GM12872 (cell line): Measurements from ENCODE around the gene LARGE1.

ENCODE experiments used
- TF ChIP-seq, protein P1 (sequence below): IDR thresholded peaks from 3 replicates; pipeline ENCODE4 v1.5.1; 2011; ENCODE audit warnings: low read depth, mild to moderate bottlenecking, low read length, moderate library complexity; ENCODE audit not compliant: insufficient read depth

The LARGE1 gene

GRCh38 chr22:33920197-33920540, at the start of gene LARGE1:
Gene LARGE1, minus strand, starts transcription at chr22:33920476.
- TF ChIP-seq, protein P1, sequence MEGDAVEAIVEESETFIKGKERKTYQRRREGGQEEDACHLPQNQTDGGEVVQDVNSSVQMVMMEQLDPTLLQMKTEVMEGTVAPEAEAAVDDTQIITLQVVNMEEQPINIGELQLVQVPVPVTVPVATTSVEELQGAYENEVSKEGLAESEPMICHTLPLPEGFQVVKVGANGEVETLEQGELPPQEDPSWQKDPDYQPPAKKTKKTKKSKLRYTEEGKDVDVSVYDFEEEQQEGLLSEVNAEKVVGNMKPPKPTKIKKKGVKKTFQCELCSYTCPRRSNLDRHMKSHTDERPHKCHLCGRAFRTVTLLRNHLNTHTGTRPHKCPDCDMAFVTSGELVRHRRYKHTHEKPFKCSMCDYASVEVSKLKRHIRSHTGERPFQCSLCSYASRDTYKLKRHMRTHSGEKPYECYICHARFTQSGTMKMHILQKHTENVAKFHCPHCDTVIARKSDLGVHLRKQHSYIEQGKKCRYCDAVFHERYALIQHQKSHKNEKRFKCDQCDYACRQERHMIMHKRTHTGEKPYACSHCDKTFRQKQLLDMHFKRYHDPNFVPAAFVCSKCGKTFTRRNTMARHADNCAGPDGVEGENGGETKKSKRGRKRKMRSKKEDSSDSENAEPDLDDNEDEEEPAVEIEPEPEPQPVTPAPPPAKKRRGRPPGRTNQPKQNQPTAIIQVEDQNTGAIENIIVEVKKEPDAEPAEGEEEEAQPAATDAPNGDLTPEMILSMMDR: no peak

GRCh38 chr22:33969045-33969444, 48.8 kb upstream of the LARGE1 start:
- TF ChIP-seq, protein P1: no peak

- TF ChIP-seq, protein P1: no peak
Observed at GRCh38 chr22:33964121-33964520, 43.8 kb upstream of the LARGE1 start.

- TF ChIP-seq, protein P1: no peak
Observed at GRCh38 chr22:33962409-33962808, 42.1 kb upstream of the LARGE1 start.

- TF ChIP-seq, protein P1: no peak
Observed at GRCh38 chr22:33958741-33959140, 38.5 kb upstream of the LARGE1 start.

- TF ChIP-seq, protein P1: no peak
Observed at GRCh38 chr22:33957086-33957485, 36.8 kb upstream of the LARGE1 start.

DNA sequence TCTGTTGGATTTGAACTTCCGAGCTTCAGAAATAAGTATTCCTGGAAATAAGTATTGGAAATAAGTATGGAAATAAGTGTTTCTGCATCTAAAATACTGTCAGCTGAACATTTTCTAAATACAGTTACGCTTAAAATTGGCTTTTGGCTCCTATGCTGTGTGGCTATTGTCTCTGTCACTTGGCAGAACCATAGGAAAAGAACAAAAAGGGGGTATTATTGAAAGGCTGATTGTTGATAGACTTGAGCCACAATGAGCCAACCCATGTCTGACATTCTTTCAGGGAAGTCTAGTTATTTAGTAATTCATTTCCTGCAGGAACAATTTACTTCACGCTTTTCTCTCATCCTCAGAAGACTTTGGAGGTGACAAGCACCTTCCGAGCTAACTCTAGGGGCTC, 32.5 kb upstream of the LARGE1 start:
- TF ChIP-seq, protein P1: no peak

GRCh38 chr22:33940741-33941140, 20.5 kb upstream of the LARGE1 start:
- TF ChIP-seq, protein P1: no peak
